Measurements from ENCODE around the gene ABR.

ABR gene

GRCh38 chr17:1031711-1032110 is 148.1 kb downstream of the ABR start:
- no peak for TF ChIP-seq CTCF (conservative IDR thresholded peaks at IDR 0.05)
- no peak for TF ChIP-seq ZFX (IDR thresholded peaks at IDR 0.05)
- no peak overlapping the region for H3K27ac ChIP-seq

GRCh38 chr17:1030684-1031532 is 148.9 kb downstream of the ABR start:
- H3K27ac ChIP-seq = peak overlapping the region; percentile 78
- TF ChIP-seq ZFX (IDR thresholded peaks at IDR 0.05) = no peak; the same call in 1 of the 2 replicates
- TF ChIP-seq CTCF (conservative IDR thresholded peaks at IDR 0.05) = no peak

GRCh38 chr17:1029922-1030644 is 149.7 kb downstream of the ABR start:
- H3K27ac ChIP-seq = peak overlapping the region; percentile 78
- TF ChIP-seq ZFX (IDR thresholded peaks at IDR 0.05) (no peak), CTCF (conservative IDR thresholded peaks at IDR 0.05) (no peak)

GRCh38 chr17:1029196-1029921 is 150.4 kb downstream of the ABR start:
- TF ChIP-seq CTCF (conservative IDR thresholded peaks at IDR 0.05) (no peak), ZFX (IDR thresholded peaks at IDR 0.05) (no peak)
- H3K27ac ChIP-seq = peak overlapping the region; percentile 78; the same call in 1 of the 2 replicates

GRCh38 chr17:1027044-1027443 is 152.7 kb downstream of the ABR start:
- TF ChIP-seq CTCF (conservative IDR thresholded peaks at IDR 0.05) (no peak), ZFX (IDR thresholded peaks at IDR 0.05) (no peak)
- H3K27ac ChIP-seq = no peak overlapping the region

- TF ChIP-seq ZFX (IDR thresholded peaks at IDR 0.05) (no peak), CTCF (conservative IDR thresholded peaks at IDR 0.05) (no peak)
- H3K27ac ChIP-seq = no peak overlapping the region
These were observed 153.2 kb downstream of the ABR start for GRCh38 chr17:1026599-1026975.

All from C4-2B (cell line).